GM19035 (cell line): ENCODE results near the gene RBM20.

ENCODE experiments used
- ATAC-seq: cut with Tn5 transposase; IDR thresholded peaks from one replicate; pipeline ENCODE4 v1.9.1; 2021; ENCODE audit not compliant: unreplicated experiment

RBM20 gene

DNA sequence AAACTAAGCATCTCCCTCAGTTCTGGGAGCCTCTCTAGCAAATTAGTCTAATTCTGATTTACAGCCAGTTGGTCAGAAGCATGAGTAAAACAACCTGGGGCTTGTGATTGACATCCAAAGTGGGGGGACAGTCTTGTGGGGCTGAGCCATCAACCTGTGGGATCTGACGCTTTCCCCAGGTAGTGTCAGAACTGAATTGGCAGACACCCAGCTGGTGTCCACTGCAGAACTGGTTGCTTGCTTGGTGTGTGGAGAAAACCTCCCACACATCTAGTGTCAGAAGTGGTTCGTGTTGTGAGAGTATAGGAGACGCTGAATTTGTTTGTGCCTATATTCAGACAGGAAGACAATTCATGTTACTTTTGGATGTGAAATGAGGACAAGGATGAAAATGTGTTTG lies 135.4 kb downstream of the RBM20 start:
- ATAC-seq = no peak

DNA sequence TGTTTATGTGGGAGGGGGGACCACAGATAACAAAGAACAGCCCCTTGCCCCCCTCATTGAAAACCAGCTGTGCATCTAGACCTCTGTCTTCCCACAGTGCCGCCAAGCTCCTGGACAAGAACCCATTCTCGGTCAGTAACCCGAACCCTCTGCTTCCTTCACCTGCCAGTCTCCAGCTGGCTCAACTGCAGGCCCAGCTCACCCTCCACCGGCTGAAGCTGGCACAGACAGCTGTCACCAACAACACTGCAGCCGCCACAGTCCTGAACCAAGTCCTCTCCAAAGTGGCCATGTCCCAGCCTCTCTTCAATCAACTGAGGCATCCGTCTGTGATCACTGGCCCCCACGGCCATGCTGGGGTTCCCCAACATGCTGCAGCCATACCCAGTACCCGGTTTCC lies 136.6 kb downstream of the RBM20 start:
- no peak for ATAC-seq

DNA sequence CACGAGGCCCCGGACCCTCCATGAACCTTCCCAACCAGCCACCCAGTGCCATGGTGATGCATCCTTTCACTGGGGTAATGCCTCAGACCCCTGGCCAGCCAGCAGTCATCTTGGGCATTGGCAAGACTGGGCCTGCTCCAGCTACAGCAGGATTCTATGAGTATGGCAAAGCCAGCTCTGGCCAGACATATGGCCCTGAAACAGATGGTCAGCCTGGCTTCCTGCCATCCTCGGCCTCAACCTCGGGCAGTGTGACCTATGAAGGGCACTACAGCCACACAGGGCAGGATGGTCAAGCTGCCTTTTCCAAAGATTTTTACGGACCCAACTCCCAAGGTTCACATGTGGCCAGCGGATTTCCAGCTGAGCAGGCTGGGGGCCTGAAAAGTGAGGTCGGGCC lies 137.0 kb downstream of the RBM20 start:
- no peak for ATAC-seq

DNA sequence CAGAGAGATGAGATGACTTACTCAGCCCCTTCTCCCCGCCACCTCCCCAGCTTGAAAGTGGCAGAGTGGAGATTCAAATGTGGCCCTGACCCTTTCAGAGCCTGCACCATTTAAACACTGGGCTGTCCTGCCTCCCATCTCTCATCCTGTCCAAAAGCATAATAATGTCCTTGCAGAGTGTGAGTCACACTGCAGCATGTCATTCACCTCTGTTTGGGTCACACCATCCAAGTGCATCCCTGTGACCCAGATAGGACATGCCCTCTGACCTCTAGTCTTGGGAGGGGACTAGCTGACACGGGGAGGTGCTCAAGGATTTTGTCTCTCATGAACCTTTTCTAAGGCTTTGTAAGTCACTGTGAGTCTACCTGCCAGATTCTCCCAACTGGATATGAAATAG lies 138.5 kb downstream of the RBM20 start:
- ATAC-seq = no peak

DNA sequence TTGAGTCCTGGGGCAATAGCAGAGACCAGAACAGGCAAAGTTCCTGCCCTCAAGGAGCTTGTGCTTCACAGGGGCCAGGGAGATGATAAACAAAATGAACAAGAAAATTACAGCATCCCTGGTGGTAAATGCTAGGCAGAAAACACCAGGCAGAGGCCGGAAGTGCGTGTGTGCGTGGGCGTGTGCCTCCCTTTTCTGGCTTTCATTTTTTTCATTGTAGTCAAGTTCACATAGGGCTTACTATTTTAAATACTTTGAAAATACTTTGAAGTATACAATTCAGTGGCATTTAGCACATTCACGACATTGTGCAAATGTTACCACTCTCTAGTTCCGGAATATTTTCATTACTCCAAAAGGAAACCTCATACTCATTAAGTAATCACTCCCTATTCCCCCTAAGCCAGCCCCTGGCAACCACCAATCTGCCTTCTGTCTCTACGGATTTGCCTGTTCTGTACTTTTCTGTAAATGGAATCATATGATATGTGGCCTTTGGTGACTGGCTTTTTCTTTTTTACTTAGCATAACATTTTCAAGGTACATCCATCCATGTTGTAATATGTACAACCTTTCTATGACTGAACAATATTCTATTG lies 139.5 kb downstream of the RBM20 start:
- no peak for ATAC-seq

DNA sequence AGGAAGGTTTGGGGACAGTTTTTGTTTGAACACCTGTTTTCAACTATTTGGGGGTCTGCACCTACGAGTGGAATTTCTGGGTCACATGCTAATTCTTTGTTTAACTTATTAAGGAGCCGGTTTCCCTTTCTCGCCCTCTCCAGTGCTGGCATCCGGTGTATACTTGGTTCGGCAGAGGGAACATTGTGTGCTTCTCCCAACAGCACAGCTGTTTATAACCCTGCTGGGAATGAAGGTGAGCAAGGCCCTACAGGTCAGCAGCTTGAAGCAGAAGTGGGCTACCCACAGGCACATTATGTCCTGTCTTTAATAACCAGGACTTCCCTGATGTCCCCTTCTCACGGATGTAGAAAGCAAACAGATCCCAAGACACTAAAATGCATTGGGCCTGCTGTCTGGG lies 140.1 kb downstream of the RBM20 start:
- no peak for ATAC-seq

DNA sequence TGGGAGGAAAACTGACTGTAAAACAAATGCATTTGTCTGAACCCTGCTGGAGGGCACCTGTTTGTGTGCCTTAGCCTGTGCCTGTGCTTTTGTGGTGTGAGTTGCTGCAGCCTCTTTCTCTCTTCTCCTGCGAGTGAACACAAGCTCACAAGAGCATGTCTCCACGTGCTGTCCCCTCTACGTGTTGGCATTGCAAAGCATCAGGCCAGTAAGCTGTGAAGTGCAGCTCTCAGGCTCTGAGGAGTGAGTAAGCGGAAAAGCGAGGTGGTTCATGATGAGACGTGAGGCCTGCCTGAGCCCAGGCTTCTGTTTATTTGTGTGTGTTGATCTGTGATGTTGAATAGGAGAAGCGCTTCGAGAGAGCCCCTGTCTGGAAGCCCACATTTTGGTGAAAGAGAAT lies 142.0 kb downstream of the RBM20 start:
- ATAC-seq = no peak

DNA sequence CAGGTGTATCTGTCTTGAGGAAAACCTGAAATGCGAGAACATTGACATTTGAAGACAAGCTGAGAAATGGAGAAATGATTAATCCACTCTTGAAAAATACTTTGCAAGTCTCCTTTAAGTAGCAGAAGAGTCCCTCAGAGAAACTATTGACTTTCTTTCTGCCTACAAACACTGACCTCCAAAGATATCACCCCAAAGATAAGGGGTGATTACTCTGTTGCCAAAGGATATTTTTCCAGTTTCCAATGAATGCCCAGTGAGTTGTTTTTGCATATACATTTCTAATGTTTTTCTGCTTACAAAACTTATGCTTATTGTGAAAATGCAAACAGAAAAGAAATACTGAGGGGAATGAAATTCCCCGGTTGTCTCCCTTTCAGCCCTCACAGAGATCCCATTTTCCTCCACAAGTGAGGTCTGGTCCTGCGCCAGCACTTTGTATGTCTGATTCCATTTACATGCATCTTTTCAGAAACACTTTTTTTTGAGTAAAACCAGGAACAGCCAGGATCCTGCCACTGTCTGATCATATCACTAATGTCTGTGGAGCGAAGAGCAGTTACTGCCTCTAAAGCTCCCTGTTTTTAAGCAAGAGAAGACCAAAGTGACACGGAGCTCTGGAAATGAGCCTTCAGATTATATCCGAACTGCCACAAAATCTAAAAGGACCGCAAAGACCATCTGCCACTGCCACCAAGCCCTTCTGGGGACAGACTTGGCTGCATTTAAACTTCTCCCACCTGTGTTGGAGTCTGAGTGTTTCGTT lies 144.7 kb downstream of the RBM20 start:
- ATAC-seq = no peak

DNA sequence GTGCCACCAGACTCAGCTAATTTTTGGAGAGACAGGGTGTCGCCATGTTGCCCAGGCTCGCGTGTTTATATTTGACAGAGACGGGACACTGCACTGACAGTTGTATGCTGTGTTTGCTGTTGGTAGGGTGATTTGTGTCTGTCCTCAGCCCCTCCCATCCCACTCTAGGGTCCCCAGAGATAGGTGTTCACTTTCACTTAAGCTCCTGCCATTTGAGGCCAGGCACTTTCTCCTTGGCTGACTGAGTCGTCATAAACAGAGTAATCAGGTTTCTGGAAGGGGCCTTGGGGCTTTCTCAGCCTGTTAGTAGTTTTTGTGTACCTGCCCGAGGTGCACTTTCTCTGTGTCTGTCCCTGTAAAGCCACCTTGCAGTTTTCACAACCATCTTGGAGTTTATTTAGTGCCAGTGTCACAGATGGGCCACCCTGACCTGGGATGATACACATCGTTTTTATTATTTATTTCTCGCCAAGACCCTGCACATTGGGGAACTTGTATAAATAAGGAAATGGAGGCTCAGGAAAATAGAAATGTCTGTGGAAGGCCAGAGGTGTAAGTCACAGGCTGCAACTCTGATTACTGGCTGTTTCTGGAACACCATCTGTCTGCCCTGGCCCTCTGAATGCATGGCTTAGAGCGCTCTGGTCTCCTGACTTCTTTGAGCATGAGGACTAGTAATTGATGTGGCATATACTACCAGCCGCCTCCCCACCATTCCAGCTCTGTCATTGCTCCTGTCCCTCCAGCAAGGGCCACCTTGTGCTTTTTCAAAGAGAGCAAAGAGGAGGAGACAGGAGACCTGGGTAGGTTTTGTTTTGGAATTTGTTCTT lies 145.7 kb downstream of the RBM20 start:
- no peak for ATAC-seq

DNA sequence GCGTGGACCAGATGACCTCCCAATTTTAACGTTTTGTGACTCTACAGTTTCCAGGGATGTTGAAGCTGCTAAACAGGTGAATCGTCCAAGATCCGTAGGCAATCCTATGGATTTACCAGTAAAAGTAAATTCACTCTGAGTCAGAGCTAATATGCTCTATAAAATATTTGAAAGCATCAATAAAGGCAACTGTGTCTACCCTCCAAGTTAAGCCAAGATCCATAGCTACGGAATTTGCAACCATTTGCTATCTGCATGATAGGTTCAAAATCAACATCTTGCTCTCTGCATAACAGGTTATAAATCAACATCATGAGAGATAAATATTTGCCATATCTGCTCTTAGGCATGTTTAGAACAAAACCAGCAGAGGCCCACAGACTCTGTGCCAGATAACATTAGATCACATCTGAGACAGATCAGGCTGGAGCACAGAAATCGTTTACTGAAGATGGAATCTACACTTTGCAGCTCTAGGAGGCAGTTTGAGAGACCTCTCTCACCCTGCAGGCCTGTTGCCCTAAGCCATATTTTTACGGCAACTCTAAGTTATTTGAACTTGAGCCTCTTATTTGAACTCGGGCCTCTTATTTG lies 146.9 kb downstream of the RBM20 start:
- ATAC-seq = no peak

DNA sequence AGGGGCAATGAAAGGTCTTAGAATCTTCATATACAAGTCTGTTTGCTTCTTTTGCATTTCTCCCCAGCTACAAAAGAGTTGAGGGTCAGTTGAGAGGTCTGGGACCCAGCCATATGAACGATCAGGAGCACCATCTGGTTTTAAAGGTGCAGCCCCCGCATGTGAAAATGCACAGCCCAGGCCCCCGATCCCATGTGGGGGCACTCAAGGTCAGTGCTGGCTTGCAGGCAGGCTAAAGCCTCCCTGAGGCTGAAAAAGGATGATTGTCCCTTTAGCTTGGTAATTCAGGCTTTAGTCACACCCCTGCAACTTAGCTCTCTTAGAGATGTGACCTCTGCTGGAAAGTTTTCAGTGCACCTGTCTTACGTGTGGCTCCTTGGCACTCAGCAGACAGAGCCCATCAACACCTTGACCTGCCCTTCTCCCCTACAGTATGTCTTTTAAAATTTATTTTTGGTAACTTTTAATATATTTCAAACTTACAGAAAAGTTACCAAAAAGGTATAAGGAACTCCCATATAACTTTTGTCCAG lies 147.5 kb downstream of the RBM20 start:
- no peak for ATAC-seq

DNA sequence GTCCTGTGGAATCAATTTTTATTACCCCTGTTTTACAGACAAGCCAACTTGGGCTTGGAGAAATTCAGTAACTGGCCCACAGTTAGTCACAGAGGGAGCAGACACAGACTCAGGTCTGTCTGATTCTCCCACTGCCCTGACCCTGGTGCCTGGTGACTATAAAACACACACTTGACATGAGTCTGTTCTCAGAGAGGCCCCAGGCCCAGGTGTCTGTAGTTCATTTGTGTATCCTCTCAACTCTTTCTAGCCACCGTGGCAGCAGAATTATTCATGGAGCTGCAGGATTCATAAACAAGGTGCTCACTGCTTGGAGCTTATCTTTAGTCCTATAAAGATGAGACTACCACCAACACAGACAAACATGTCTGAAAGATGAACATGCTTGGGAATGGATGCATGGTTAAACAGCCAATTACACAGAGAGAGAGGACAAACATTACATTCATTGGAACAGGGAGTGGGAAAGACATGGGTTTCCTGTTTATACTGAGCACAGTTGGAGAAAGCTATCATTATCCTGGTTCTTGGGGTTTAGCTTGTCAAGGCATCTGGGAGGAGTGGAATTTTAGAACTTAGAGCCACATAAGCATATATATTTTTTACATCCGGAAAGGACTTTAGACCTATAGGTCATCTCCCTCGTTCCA lies 148.5 kb downstream of the RBM20 start:
- ATAC-seq = no peak

DNA sequence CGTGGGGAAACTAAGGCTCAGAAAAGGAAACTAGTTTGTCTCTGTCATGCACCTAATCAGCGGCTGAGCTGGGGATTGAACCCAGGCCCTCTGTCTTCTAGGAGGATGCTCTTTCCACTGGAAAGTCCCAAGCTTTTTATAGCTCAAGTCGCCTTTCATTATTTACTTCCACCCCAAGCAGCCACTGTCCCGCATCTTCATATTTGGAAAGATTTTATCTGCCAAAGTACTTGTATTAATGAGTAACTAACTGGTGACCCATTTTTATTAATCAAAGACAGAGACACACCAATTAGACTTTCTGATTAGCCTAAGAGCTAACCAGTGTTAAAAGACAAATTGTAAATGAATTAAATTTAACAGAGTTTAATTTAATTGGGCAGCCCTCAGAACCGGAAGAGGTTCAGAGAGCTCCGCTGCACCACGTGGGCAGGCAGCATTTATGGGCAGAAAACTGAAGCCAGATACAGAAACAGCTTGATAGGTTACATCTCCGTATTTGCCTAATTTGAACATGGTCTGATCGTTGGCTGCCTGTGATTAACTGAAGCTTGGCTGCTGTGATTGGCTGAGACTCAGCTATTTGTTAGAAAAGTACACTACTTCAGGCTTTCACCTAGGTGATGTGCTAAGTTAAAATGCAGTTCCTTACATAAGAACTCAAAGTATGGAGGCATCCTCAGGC lies 149.1 kb downstream of the RBM20 start:
- ATAC-seq = no peak

DNA sequence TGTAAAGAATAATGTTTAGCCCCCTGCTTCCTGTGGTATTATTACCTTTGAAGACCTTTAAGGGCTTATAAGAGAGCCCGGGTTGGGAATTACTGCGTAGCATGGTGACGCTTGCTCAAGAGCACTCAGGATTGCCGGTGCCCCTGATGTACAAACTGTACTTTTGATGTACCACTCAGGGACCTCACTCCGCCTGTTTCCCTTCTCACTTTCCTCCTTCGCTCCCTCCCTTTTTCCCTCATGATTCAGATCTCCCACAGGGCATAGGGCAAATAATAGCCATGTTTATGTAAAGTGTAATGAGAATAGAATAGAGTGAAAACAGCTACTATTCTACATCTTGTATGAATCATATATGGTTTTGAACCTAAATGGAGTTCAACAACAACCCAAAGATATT lies 149.8 kb downstream of the RBM20 start:
- ATAC-seq = no peak

DNA sequence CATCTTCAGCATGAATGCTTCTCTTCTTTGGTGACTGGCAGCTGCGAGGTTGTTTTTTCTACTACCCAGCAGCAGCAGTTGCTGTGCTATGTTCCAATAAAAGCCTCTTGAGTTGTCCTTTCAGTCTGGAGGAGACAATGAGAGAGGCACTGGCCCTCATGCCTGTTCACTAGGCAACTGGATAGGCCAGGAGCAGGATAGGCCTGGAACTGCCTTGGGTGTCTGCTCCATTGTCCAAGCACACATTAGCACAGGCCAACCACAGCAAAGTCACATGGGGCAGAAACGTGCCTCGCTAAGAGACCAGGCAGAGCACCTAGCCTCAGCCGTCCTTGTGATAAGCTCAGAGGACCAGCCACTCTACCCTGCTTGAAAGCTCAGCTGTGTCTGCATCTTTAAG lies 150.7 kb downstream of the RBM20 start:
- ATAC-seq = no peak

DNA sequence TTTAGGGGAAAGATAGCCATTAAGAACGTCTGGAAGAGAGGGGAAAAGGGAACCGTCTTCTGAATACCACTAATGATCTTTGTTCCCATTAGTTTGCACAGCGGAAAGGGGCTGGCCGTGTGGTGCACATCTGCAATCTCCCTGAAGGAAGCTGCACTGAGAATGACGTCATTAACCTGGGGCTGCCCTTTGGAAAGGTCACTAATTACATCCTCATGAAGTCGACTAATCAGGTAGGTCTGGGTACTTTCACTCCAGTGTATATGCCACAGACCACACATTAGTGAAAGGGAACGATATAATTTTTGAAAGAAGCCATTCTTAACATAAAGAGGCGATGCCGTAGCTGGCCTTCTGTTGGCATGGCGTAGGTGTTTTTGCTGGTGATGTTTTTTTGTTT lies 153.3 kb downstream of the RBM20 start:
- no peak for ATAC-seq

DNA sequence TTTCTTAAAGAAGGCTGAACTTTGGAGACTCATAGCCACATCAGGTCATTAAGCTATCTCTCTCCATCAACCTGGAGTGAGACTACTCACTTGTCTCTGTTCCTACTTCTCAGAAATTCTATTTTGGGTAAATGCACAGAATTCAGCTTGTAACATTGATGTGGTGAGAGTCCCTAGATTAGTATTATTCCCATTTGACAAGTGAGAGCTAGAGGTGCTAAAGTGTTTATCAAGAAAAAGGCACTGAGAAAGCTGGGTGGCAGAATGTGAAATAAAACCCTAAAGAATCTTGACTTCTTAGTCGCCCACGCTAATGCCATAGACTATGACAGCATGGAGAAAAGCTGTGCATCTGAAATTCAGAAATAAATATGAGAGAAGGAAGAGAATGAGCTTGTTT lies 154.2 kb downstream of the RBM20 start:
- ATAC-seq = no peak

DNA sequence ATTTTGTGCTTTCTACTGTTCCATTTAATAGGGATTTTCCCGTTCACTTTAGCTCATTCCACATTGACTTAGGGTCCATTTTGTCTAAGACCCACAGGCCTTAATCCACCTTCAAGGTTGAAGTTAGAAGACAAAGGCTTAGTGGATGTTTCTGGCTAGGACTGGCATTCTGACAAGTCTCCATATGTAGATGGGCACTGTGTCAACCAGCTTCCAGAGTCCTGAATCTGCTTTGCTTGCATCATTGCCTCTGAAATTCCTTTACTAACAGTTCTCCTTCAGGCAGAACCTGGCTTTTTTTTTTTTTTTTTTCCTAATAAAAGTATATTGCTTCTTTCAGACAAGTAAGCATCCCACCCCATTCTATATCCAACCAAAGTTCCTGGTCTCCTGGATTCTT lies 158.0 kb downstream of the RBM20 start:
- no peak for ATAC-seq

DNA sequence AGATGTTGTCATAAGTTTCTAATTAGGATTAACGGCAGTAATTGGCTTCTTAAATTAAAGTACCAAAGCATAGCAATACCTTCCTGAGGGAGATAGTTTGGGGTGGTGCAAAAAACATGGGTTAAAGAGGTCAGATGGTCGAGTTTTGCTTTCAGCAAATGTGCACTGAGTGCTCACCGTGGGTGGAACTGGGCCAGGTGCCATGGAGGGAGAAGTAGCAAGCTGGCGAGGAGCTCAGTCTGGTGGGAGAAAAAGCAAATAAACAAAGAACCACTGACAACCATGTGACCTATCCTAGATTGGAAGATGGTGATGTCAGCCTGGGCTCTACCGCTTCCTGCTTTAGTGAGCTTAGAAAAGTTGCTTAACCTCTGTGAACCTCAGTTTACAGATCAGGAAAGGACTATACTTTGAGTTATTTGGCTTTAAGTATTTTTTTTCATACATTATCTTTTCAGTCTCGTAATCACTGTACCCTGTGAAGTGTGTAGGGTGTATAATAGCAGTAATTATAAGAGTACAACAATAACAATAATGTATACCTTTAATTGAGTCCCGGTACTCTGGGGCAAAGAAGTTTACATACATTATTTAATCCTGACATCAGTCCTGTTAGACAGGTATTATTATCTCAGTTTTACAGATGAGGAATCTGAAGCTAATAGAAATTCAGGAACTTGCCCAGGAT lies 158.6 kb downstream of the RBM20 start:
- ATAC-seq = peak; percentile 56

DNA sequence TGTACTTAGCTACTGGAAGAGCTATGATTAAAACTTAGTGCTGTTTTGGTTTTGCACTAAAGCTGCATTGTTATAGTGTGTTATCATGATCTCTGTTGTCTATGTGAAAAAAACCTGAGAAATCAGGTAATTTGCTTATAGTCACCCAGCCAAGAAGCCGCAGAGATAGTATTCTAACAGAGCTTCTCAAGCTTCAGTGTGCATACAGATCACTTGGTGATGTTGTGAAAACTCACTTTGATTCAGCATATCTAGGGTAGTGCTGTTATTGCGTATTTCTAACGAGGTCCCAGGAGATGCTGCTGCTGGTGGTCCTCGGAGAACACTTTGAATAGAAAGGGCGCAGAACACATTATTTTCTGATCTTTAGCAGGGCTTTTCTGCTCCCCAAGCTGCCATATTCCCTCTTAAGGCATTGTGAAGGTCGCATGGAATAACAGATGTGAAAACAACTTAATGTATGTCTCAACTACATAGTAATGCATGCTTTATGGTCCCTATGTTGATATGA lies 159.2 kb downstream of the RBM20 start:
- ATAC-seq = peak; percentile 56
